Astrocyte (in vitro differentiated cells and primary cell): ENCODE measurements around the gene SPRING1.

Experiments
- CTCF ChIP-seq: IDR thresholded peaks from 2 replicates; pipeline ENCODE4 v1.5.1; 2011; ENCODE audit warnings: low read depth, mild to moderate bottlenecking, inconsistent platforms, low read length, moderate library complexity; ENCODE audit not compliant: insufficient read depth
- EZH2 ChIP-seq: IDR thresholded peaks from 2 replicates; pipeline ENCODE4 v1.6.1; 2012; ENCODE audit warnings: mild to moderate bottlenecking, low read length, inconsistent platforms; ENCODE audit not compliant: insufficient read depth

GRCh38 chr12:116698554-116699075, 39.3 kb downstream of the SPRING1 start:
- no peak for TF ChIP-seq CTCF
- no peak for TF ChIP-seq EZH2
